Activated CD4-positive, alpha-beta T cell treated with anti-CD3 and anti-CD28 coated beads for 24 hours (primary cell): Measurements from ENCODE around the gene CCDC3.

Experiments
- DNase-seq, 2 donors: peaks; one replicate each; pipeline ENCODE4 v3.0.0-alpha.2; 2020; ENCODE audit warnings: low read depth in 2 of 2

CCDC3 gene

GRCh38 chr10:12922117-12922900, 79.2 kb downstream of the CCDC3 start:
- DNase-seq, result no peak

- no peak for DNase-seq
These were observed 80.3 kb downstream of the CCDC3 start for GRCh38 chr10:12921163-12921562.

GRCh38 chr10:12919574-12919973, 81.9 kb downstream of the CCDC3 start:
- no peak for DNase-seq

- no peak for DNase-seq
These were observed 84.9 kb downstream of the CCDC3 start for GRCh38 chr10:12916587-12916986.

GRCh38 chr10:12915637-12916168, 85.8 kb downstream of the CCDC3 start:
- DNase-seq, result no peak

- no peak for DNase-seq
These were observed 87.4 kb downstream of the CCDC3 start for GRCh38 chr10:12914111-12914510.

- no peak for DNase-seq
These were observed 89.7 kb downstream of the CCDC3 start for GRCh38 chr10:12911795-12912194.

GRCh38 chr10:12910835-12911234, 90.7 kb downstream of the CCDC3 start:
- no peak for DNase-seq

- DNase-seq, result no peak
These were observed 91.7 kb downstream of the CCDC3 start for GRCh38 chr10:12909836-12910185.

GRCh38 chr10:12909182-12909835, 92.2 kb downstream of the CCDC3 start:
- no peak for DNase-seq

GRCh38 chr10:12908773-12909172, 92.7 kb downstream of the CCDC3 start:
- DNase-seq, result no peak

GRCh38 chr10:12907656-12908055, 93.9 kb downstream of the CCDC3 start:
- DNase-seq, result no peak

GRCh38 chr10:12906051-12906541, 95.4 kb downstream of the CCDC3 start:
- DNase-seq, result no peak

- no peak for DNase-seq
These were observed 96.4 kb downstream of the CCDC3 start for GRCh38 chr10:12905067-12905466.

- no peak for DNase-seq
These were observed 98.6 kb downstream of the CCDC3 start for GRCh38 chr10:12902851-12903358.

GRCh38 chr10:12902135-12902572, 99.4 kb downstream of the CCDC3 start:
- DNase-seq, result peak; percentile 30 to 54

GRCh38 chr10:12899546-12899945, 102.0 kb downstream of the CCDC3 start:
- no peak for DNase-seq

- no peak for DNase-seq
These were observed 103.2 kb downstream of the CCDC3 start for GRCh38 chr10:12898271-12898670.

GRCh38 chr10:12897278-12897677, 104.2 kb downstream of the CCDC3 start:
- no peak for DNase-seq

- no peak for DNase-seq
These were observed 105.3 kb downstream of the CCDC3 start for GRCh38 chr10:12896251-12896650.

- DNase-seq, result no peak
These were observed 108.6 kb downstream of the CCDC3 start for GRCh38 chr10:12892924-12893323.

GRCh38 chr10:12890958-12891357, 110.6 kb downstream of the CCDC3 start:
- no peak for DNase-seq

- no peak for DNase-seq
These were observed 113.0 kb downstream of the CCDC3 start for GRCh38 chr10:12888470-12888869.
